ENCODE data around the gene PYCARD.

- TF ChIP-seq CTCF (conservative IDR thresholded peaks at IDR 0.05; ENCODE audit: low read depth in 2 of 2) (no peak), JUNB (IDR thresholded peaks at IDR 0.05; ENCODE audit: unreplicated experiment) (no peak), POLR2AphosphoS5 (IDR thresholded peaks at IDR 0.05; ENCODE audit: low read depth) (peak; percentile 40; the same call in 1 of the 2 replicates), CREB1 (CRISPR knock-in tag; IDR thresholded peaks at IDR 0.05; ENCODE audit: low read depth) (no peak), ZNF462 (CRISPR knock-in tag; IDR thresholded peaks at IDR 0.05) (no peak), EZH2 (IDR thresholded peaks at IDR 0.05; ENCODE audit: low read depth, unreplicated experiment) (no peak), REST (IDR thresholded peaks at IDR 0.05; ENCODE audit: unreplicated experiment) (no peak), NANOG (IDR thresholded peaks at IDR 0.05; ENCODE audit: borderline replicate concordance) (no peak), EZH2phosphoT487 (IDR thresholded peaks at IDR 0.05; ENCODE audit: unreplicated experiment) (no peak), ZNF331 (CRISPR knock-in tag; IDR thresholded peaks at IDR 0.05; ENCODE audit: low read depth) (no peak), ZNF114 (CRISPR knock-in tag; IDR thresholded peaks at IDR 0.05) (no peak)
These were observed 19.0 kb upstream of the PYCARD start for GRCh38 chr16:31221357-31222160.

All from GM23338 (cell line).